ENCODE data around the gene DHX16.
A peak's percentile ranks its signal among the peaks of the same experiment; 100 is the strongest.

The DHX16 gene

DNA sequence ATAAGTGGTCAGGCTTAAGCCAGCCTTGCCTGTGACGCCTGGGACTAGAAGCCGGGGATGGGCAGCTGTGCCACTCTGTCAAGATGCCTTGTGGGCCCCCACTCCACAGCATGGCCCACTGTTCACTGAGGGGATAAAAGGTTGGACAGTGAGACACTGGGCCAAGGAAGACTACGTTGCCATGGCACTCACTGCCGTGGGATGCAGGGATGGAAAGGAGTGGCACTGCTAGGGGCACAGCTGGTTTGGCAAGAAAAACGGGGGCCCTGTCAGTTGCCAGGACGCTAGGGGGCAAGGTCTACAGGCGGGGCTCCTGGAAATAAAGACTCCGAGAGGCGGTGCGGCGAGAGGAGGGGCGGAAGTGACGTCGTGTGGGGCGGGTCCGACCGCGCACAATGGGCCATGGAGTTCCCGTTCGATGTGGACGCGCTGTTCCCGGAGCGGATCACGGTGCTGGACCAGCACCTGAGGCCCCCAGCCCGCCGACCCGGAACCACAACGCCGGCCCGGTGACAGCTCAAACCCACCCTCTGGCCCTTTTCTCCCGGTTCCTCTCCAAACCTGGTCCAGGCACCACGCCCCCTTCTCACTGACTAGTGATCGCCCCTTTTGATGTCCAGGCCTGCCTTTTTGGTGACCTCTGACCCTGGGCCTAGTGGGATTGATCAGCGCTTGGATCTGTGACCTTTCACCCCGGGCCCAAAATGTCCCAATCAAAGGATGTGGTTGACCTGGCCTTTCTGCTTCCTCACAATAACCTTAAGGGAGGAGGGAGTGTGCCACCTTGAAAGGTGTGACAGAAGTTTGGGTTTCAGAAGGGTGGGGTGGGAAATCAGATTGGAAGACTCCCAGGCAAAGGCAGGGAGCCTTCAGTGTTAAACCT lies 46.1 kb downstream of the DHX16 start, which contains the start of gene ATAT1:
Gene ATAT1 (plus strand): TSS at position 391 of the 883 bp plus-strand sequence.
- TF ChIP-seq RAD21 (IDR thresholded peaks at IDR 0.05; ENCODE audit: low read depth) (no peak), EP300 (IDR thresholded peaks at IDR 0.05; ENCODE audit: borderline replicate concordance) (no peak), ZBTB7A (IDR thresholded peaks at IDR 0.05; ENCODE audit: low read depth) (peak; percentile 79), REST (IDR thresholded peaks at IDR 0.05; ENCODE audit: low read depth) (no peak), TAF1 (IDR thresholded peaks at IDR 0.05; ENCODE audit: low read depth) (peak; percentile 81), FOXM1 (IDR thresholded peaks at IDR 0.05; ENCODE audit: borderline replicate concordance, low read depth) (no peak), TEAD4 (IDR thresholded peaks at IDR 0.05) (no peak), NFIC (IDR thresholded peaks at IDR 0.05) (peak; percentile 43; the same call in 1 of the 2 replicates), TCF12 (IDR thresholded peaks at IDR 0.05; ENCODE audit: low read depth) (0 out of 2 replicates have a peak, but pooled peaks have one; percentile 49), MAX (IDR thresholded peaks at IDR 0.05) (peak; percentile 61; the same call in 1 of the 2 replicates), CEBPB (IDR thresholded peaks at IDR 0.05) (no peak), EGR1 (IDR thresholded peaks at IDR 0.05) (no peak), CREB1 (IDR thresholded peaks at IDR 0.05; ENCODE audit: low read depth) (no peak; the same call in 1 of the 2 replicates), YY1 (IDR thresholded peaks at IDR 0.05; ENCODE audit: low read depth) (peak; percentile 59; the same call in 1 of the 2 replicates)
- TF ChIP-seq, protein P1, sequence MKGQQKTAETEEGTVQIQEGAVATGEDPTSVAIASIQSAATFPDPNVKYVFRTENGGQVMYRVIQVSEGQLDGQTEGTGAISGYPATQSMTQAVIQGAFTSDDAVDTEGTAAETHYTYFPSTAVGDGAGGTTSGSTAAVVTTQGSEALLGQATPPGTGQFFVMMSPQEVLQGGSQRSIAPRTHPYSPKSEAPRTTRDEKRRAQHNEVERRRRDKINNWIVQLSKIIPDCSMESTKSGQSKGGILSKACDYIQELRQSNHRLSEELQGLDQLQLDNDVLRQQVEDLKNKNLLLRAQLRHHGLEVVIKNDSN (IDR thresholded peaks at IDR 0.05), result no peak

DNA sequence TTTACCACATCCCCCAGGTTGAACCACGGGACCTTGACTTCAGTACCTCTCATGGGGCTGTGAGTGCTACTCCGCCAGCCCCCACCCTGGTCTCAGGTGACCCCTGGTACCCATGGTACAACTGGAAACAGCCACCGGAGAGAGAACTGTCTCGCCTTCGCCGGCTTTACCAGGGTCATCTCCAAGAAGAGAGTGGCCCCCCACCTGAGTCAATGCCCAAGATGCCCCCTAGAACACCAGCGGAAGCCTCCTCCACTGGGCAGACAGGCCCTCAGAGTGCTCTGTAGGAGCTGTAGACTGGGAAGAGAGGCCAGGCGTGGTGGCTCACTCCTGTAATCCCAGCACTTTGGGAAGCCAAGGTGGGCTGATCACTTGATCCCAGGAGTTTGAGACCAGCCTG lies 47.3 kb downstream of the DHX16 start:
- TF ChIP-seq NFIC (IDR thresholded peaks at IDR 0.05) (no peak), TCF12 (IDR thresholded peaks at IDR 0.05; ENCODE audit: low read depth) (no peak), EP300 (IDR thresholded peaks at IDR 0.05; ENCODE audit: borderline replicate concordance) (no peak), CEBPB (IDR thresholded peaks at IDR 0.05) (no peak), REST (IDR thresholded peaks at IDR 0.05; ENCODE audit: low read depth) (no peak), TAF1 (IDR thresholded peaks at IDR 0.05; ENCODE audit: low read depth) (no peak), RAD21 (IDR thresholded peaks at IDR 0.05; ENCODE audit: low read depth) (no peak), TEAD4 (IDR thresholded peaks at IDR 0.05) (no peak), MAX (IDR thresholded peaks at IDR 0.05) (no peak), EGR1 (IDR thresholded peaks at IDR 0.05) (no peak), ZBTB7A (IDR thresholded peaks at IDR 0.05; ENCODE audit: low read depth) (no peak), FOXM1 (IDR thresholded peaks at IDR 0.05; ENCODE audit: borderline replicate concordance, low read depth) (no peak), CREB1 (IDR thresholded peaks at IDR 0.05; ENCODE audit: low read depth) (no peak), YY1 (IDR thresholded peaks at IDR 0.05; ENCODE audit: low read depth) (no peak)
- TF ChIP-seq, protein P1 (IDR thresholded peaks at IDR 0.05), result no peak

- no peak for TF ChIP-seq YY1 (IDR thresholded peaks at IDR 0.05; ENCODE audit: low read depth)
- TF ChIP-seq TAF1 (IDR thresholded peaks at IDR 0.05; ENCODE audit: low read depth), result no peak
These were observed 53.2 kb downstream of the DHX16 start for GRCh38 chr6:30619561-30619960.

DNA sequence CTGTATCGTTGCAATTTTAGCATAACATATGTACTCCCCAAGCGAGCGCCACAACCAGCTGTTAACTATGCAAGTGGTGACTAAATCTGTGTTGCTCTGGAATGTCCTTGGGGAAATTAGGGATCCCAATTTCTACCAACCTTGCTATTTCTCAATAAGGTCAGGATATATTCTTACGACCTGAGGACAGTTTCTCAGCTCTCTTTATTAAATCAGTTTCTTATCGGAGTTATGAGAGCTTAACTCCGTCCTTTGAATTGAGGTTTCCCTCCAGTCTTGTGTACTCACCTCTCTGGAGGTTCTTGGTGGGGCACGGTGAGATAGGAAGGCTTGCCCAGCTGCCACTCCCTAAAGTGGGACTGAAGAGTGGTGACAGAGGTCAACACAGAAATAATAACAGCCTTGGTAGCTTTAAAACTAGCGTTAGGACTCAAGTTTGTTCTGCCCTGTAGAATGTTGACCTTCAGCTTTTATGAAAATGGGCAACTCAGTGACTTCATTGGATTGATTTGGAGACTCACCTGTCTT lies 54.5 kb downstream of the DHX16 start:
- TF ChIP-seq CREB1 (IDR thresholded peaks at IDR 0.05; ENCODE audit: low read depth) (no peak), REST (IDR thresholded peaks at IDR 0.05; ENCODE audit: low read depth) (no peak), ZBTB7A (IDR thresholded peaks at IDR 0.05; ENCODE audit: low read depth) (no peak), TEAD4 (IDR thresholded peaks at IDR 0.05) (no peak), FOXM1 (IDR thresholded peaks at IDR 0.05; ENCODE audit: borderline replicate concordance, low read depth) (no peak), CEBPB (IDR thresholded peaks at IDR 0.05) (no peak), EGR1 (IDR thresholded peaks at IDR 0.05) (no peak), RAD21 (IDR thresholded peaks at IDR 0.05; ENCODE audit: low read depth) (no peak), NFIC (IDR thresholded peaks at IDR 0.05) (no peak), MAX (IDR thresholded peaks at IDR 0.05) (no peak), YY1 (IDR thresholded peaks at IDR 0.05; ENCODE audit: low read depth) (no peak), TCF12 (IDR thresholded peaks at IDR 0.05; ENCODE audit: low read depth) (no peak), TAF1 (IDR thresholded peaks at IDR 0.05; ENCODE audit: low read depth) (no peak), EP300 (IDR thresholded peaks at IDR 0.05; ENCODE audit: borderline replicate concordance) (no peak)
- TF ChIP-seq, protein P1 (IDR thresholded peaks at IDR 0.05), result no peak
